NCI-H2107 (cell line): ENCODE measurements around the gene OSBPL1A.
A peak's percentile ranks its signal among the peaks of the same experiment; 100 is the strongest.
"Not testable (repeated sequence)": the region's sequence is repeated elsewhere in the genome, so short reads cannot be mapped to it uniquely, and the experiment has no call there.

Source experiments
- DNase-seq: peaks from one replicate; lab custom pipeline; 2025; lab: John Stamatoyannopoulos, UW

The OSBPL1A gene

GRCh38 chr18:24187049-24187448, 210.6 kb downstream of the OSBPL1A start:
- DNase-seq = no peak

GRCh38 chr18:24185805-24186204, 211.8 kb downstream of the OSBPL1A start:
- no peak for DNase-seq

GRCh38 chr18:24181806-24182205, 215.8 kb downstream of the OSBPL1A start:
- no peak for DNase-seq

- DNase-seq = no peak
Observed at GRCh38 chr18:24180048-24180447, 217.6 kb downstream of the OSBPL1A start.

GRCh38 chr18:24177499-24178133, 220.0 kb downstream of the OSBPL1A start:
- no peak for DNase-seq

- no peak for DNase-seq
Observed at GRCh38 chr18:24176727-24177416, 220.8 kb downstream of the OSBPL1A start.

- no peak for DNase-seq
Observed at GRCh38 chr18:24173997-24174396, 223.6 kb downstream of the OSBPL1A start.

- no peak for DNase-seq
Observed at GRCh38 chr18:24170360-24170759, 227.3 kb downstream of the OSBPL1A start.

- no peak for DNase-seq
Observed at GRCh38 chr18:24168496-24168895, 229.1 kb downstream of the OSBPL1A start.

GRCh38 chr18:24161304-24161703, 236.3 kb downstream of the OSBPL1A start:
- DNase-seq = no peak

GRCh38 chr18:24160086-24160485, 237.5 kb downstream of the OSBPL1A start:
- DNase-seq = no peak

GRCh38 chr18:24157855-24158254, 239.8 kb downstream of the OSBPL1A start:
- no peak for DNase-seq

GRCh38 chr18:24153397-24153796, 244.2 kb downstream of the OSBPL1A start:
- DNase-seq = no peak

GRCh38 chr18:24149591-24149990, 248.0 kb downstream of the OSBPL1A start:
- DNase-seq = not testable (repeated sequence)

- DNase-seq = no peak
Observed at GRCh38 chr18:24142376-24142775, 255.2 kb downstream of the OSBPL1A start.

- no peak for DNase-seq
Observed at GRCh38 chr18:24140697-24141096, 256.9 kb downstream of the OSBPL1A start.

GRCh38 chr18:24138789-24139616, 258.6 kb downstream of the OSBPL1A start, which contains the start of gene CABYR:
CABYR (plus strand) TSS chr18:24139062; CDS start chr18:24143115, 4,053 bp downstream.
- peak; percentile 21 for DNase-seq

- no peak for DNase-seq
Observed at GRCh38 chr18:24138409-24138788, 259.2 kb downstream of the OSBPL1A start.

- no peak for DNase-seq
Observed at GRCh38 chr18:24136967-24137373, 260.7 kb downstream of the OSBPL1A start.

GRCh38 chr18:24130494-24130893, 267.1 kb downstream of the OSBPL1A start:
- DNase-seq = no peak

GRCh38 chr18:24128700-24129099, 268.9 kb downstream of the OSBPL1A start:
- DNase-seq = no peak

GRCh38 chr18:24127735-24128134, 269.9 kb downstream of the OSBPL1A start:
- DNase-seq = no peak
